Suprapubic skin (tissue), 4 donors: ENCODE measurements around the gene DKK3. TPM values are rescaled to one million over a fixed set of nuclear protein-coding genes. Genes with fewer than 3 reads are reported as not detected.

Experiments
- DNase-seq, 2 donors: peaks; one replicate each; pipeline ENCODE4 v3.0.0-alpha.2; 2019; ENCODE audit warnings: low spot score in 2 of 2
- H3K27ac ChIP-seq: fragments of 200-600 bp; sonication (generic); one replicate; pipeline ENCODE4 v1.5.1; 2019
- H3K27me3 ChIP-seq: fragments of 200-600 bp; sonication (generic); one replicate; pipeline ENCODE4 v1.5.1; 2019
- H3K36me3 ChIP-seq: fragments of 200-600 bp; sonication (generic); one replicate; pipeline ENCODE4 v1.5.1; 2019
- H3K4me1 ChIP-seq: fragments of 200-600 bp; sonication (generic); one replicate; pipeline ENCODE4 v1.5.1; 2019
- H3K4me3 ChIP-seq: fragments of 200-600 bp; sonication (generic); one replicate; pipeline ENCODE4 v1.5.1; 2019; ENCODE audit warnings: mild to moderate bottlenecking
- H3K9me3 ChIP-seq: fragments of 200-600 bp; sonication (generic); one replicate; pipeline ENCODE4 v1.5.1; 2019
- CTCF ChIP-seq, 2 donors: fragments of 200-600 bp in 1 of 2; fragments of 450-650 bp in 1 of 2; sonication (generic) in 1 of 2; IDR thresholded peaks; one replicate each; pipeline ENCODE4 v1.5.1; 2016 to 2019; ENCODE audit warnings: antibody characterized with exemption in 2 of 2, mild to moderate bottlenecking in 1 of 2, moderate library complexity in 1 of 2
- EP300 ChIP-seq: sonication (generic); formaldehyde crosslinking; IDR thresholded peaks from one replicate; pipeline ENCODE4 v1.6.1; 2017; ENCODE audit warnings: antibody characterized with exemption
- POLR2A ChIP-seq, 2 donors: fragments of 450-650 bp; IDR thresholded peaks; one replicate each; pipeline ENCODE4 v1.6.1; 2017; ENCODE audit warnings: antibody characterized with exemption in 2 of 2, mild to moderate bottlenecking in 2 of 2, moderate library complexity in 2 of 2
- POLR2AphosphoS5 ChIP-seq, 3 donors: sonication (generic); formaldehyde crosslinking; IDR thresholded peaks; one replicate each; pipeline ENCODE4 v1.6.1; 2017; ENCODE audit warnings: antibody characterized with exemption in 3 of 3
- WGBS: methylation state at CpG from one replicate; pipeline ENCODE4 v1.1.5; 2018; 5-methylcytosine and 5-hydroxymethylcytosine counted together
- total RNA-seq, 4 donors: library from RNA; depleted of rRNA; stranded (reverse); fragments of >200 nt; gene quantifications; one replicate each; pipeline ENCODE4 v1.1.0, GENCODE V29; 2016

The DKK3 gene
- total RNA-seq, 4 donors from 2014 or later: 105 to 152 (median 137) TPM

GRCh38 chr11:11969380-11970215, 38.8 kb downstream of the DKK3 start:
- H3K27me3 ChIP-seq: no peaks in the 10 kb centered on the region
- H3K36me3 ChIP-seq: peaks cover 9% of the 10 kb centered on the region
- peak overlapping the region; percentile 65 for H3K27ac ChIP-seq
- H3K9me3 ChIP-seq: no peaks in the 10 kb centered on the region
- H3K4me3 ChIP-seq: no peak overlapping the region
- H3K4me1 ChIP-seq: peaks cover 58% of the 10 kb centered on the region
- TF ChIP-seq CTCF (IDR thresholded peaks at IDR 0.05) (no peak), POLR2AphosphoS5 (IDR thresholded peaks at IDR 0.05) (no peak), POLR2A (IDR thresholded peaks at IDR 0.05) (no peak), EP300 (no peak)
- DNase-seq: no peak
- WGBS: 74% methylated on average over 14 of the region's 19 CpGs

GRCh38 chr11:11968511-11969280, 39.7 kb downstream of the DKK3 start:
- TF ChIP-seq EP300: no peak
- no peak for TF ChIP-seq POLR2A (IDR thresholded peaks at IDR 0.05)
- no peak for TF ChIP-seq POLR2AphosphoS5 (IDR thresholded peaks at IDR 0.05)
- no peak for TF ChIP-seq CTCF (IDR thresholded peaks at IDR 0.05)
- WGBS: 56% methylated on average over 8 of the region's 11 CpGs
- Histone ChIP-seq H3K4me1 (peaks cover 54% of the 10 kb centered on the region), H3K36me3 (peaks cover 9% of the 10 kb centered on the region), H3K27ac (peak overlapping the region; percentile 65), H3K9me3 (no peaks in the 10 kb centered on the region), H3K27me3 (no peaks in the 10 kb centered on the region), H3K4me3 (no peak overlapping the region)
- no peak for DNase-seq

- Histone ChIP-seq H3K27ac (no peak overlapping the region), H3K27me3 (no peaks in the 10 kb centered on the region), H3K9me3 (no peaks in the 10 kb centered on the region), H3K36me3 (peaks cover 9% of the 10 kb centered on the region), H3K4me1 (peaks cover 46% of the 10 kb centered on the region), H3K4me3 (no peak overlapping the region)
- no peak for TF ChIP-seq POLR2A (IDR thresholded peaks at IDR 0.05)
- 84% methylated on average over 8 of the region's 11 CpGs for WGBS
- no peak for DNase-seq
These were observed 40.5 kb downstream of the DKK3 start for GRCh38 chr11:11967669-11968510.

DNA sequence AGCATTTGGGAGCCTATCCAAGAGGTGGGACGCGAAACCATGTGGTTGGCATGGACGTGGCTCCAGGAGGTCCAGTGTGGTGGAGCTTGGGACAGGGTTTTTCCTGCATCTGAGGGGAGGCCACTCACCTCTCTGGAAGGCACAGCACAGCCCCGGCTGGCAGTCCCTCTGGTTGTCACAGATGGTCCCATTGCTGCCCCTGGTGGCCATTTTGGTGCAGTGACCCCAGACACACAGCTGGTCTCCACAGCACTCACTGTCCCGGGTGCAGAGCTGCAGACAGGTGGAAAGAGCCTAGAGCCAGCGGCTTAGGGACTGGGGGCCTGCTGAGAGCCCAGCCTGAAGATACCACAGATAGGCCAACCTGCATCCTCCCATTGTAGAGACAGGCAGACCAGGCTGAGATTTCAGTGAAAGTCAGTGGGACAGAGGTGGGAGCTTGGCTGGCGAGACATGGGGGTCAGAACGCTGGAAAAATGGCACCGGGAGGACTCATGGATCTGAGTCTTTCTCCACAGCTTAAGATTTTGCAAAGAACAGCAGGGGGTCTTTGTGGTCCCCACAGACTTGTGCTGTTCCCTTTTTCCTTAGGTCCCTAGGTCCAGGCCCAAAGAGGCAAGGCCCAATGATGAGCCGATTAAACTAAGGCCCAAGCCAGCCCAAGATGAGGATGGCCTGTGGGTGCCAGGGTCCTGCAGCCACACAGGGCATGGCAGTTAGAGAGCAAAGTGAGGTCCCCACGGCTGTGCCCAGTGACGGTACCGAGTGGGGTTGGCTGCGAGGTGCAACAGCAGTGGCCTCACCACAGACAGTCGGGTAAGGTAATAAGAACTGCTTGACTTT, 41.4 kb downstream of the DKK3 start:
- DNase-seq: no peak
- Histone ChIP-seq H3K4me1 (peaks cover 38% of the 10 kb centered on the region), H3K9me3 (no peaks in the 10 kb centered on the region), H3K27ac (no peak overlapping the region), H3K27me3 (no peaks in the 10 kb centered on the region), H3K4me3 (no peak overlapping the region), H3K36me3 (peaks cover 9% of the 10 kb centered on the region)
- TF ChIP-seq POLR2A (IDR thresholded peaks at IDR 0.05): no peak
- TF ChIP-seq POLR2AphosphoS5 (IDR thresholded peaks at IDR 0.05): no peak
- TF ChIP-seq CTCF (IDR thresholded peaks at IDR 0.05): peak; percentile 27 to 78
- no peak for TF ChIP-seq EP300
- WGBS: 98% methylated on average over 10 of the region's 15 CpGs

DNA sequence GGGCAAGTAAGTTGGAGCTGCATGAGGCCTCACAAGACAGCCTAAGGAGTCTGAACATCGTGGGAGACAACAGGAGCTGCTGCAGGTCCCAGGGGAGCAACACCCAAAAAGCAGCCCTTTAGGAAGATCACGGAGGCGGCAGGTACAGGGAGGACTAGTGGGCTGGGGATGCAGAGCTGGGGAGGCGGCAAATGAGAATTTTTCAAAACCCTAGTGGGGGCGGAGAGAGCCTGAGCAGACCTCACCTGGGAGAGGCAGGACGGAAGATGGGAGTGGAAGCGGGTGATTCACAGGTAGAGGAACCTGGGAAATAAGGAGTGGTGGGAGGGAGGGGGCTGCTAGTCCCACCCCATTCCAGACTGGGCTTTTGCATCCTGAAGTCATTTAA, 42.1 kb downstream of the DKK3 start:
- Histone ChIP-seq H3K4me1 (peaks cover 37% of the 10 kb centered on the region), H3K4me3 (no peak overlapping the region), H3K9me3 (no peaks in the 10 kb centered on the region), H3K36me3 (peaks cover 9% of the 10 kb centered on the region), H3K27ac (no peak overlapping the region), H3K27me3 (no peaks in the 10 kb centered on the region)
- TF ChIP-seq EP300 (no peak), POLR2AphosphoS5 (IDR thresholded peaks at IDR 0.05) (no peak), CTCF (IDR thresholded peaks at IDR 0.05) (no peak), POLR2A (IDR thresholded peaks at IDR 0.05) (no peak)
- no peak for DNase-seq
- WGBS: 87% methylated on average over 7 of the region's 7 CpGs
